GM18951 (cell line): Measurements from ENCODE around the gene MYO3A.

ENCODE experiments used
- POLR2A ChIP-seq: IDR thresholded peaks from 4 replicates; pipeline ENCODE4 v1.6.1; 2011; ENCODE audit warnings: mild to moderate bottlenecking; ENCODE audit not compliant: insufficient read length, insufficient read depth; ENCODE audit errors: extremely low read depth
- in situ Hi-C: fragments of 300-500 bp; cut with MboI; formaldehyde crosslinking; loops from one replicate; pipeline ENCODE4 v1.12.0; 2022; ENCODE audit warnings: low sequenced_read_pairs, mixed read lengths, inconsistent platforms; ENCODE audit not compliant: unreplicated experiment

MYO3A gene

DNA sequence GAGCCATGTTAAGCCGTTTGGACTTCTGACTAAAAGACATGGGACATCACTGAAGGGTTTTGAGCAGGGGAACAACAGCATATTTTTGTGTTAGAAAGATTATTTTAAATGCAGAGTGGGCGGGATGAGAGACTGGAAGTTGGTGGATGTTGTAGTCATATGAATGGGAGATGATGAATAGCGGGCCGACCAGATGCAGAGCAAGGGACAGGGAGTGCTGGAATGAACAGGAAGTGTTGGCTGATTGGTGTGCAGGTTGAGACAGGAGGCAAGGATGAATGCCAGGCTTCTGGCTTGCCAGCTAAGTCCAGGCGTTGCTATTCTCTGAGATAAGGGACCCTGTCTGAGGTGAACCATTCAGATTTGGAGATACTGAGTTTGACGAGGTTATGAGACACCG lies 320.6 kb downstream of the MYO3A start:
- in situ Hi-C loops: no loop called here
- no peak for TF ChIP-seq POLR2A

GRCh38 chr10:26259341-26259740 lies 325.3 kb downstream of the MYO3A start:
- in situ Hi-C loops: no loop called here

More at GRCh38 chr10:26259341-26259740, 325.3 kb downstream of the MYO3A start:
- TF ChIP-seq POLR2A: no peak
